Endothelial cell (in vitro differentiated cells): ENCODE results near the gene COL5A1. TPM values are rescaled to one million over a fixed set of nuclear protein-coding genes. Genes with fewer than 3 reads are reported as not detected.

ENCODE experiments used
- DNase-seq: peaks from one replicate; pipeline ENCODE4 v3.0.0; 2021; ENCODE audit warnings: low spot score
- H3K27ac Mint-ChIP-seq: one replicate; pipeline ENCODE4 v1.8.0; 2021; ENCODE audit warnings: mixed read lengths, inconsistent platforms; ENCODE audit not compliant: unreplicated experiment
- H3K27me3 Mint-ChIP-seq: one replicate; pipeline ENCODE4 v1.8.0; 2021; ENCODE audit warnings: mild to moderate bottlenecking, moderate library complexity, mixed read lengths, inconsistent platforms; ENCODE audit not compliant: unreplicated experiment
- H3K36me3 Mint-ChIP-seq: one replicate; pipeline ENCODE4 v1.8.0; 2021; ENCODE audit warnings: mild to moderate bottlenecking, low read depth, mixed read lengths, inconsistent platforms; ENCODE audit not compliant: unreplicated experiment
- H3K4me1 Mint-ChIP-seq: one replicate; pipeline ENCODE4 v1.8.0; 2021; ENCODE audit warnings: mild to moderate bottlenecking, mixed read lengths, inconsistent platforms; ENCODE audit not compliant: unreplicated experiment
- H3K4me3 Mint-ChIP-seq: one replicate; pipeline ENCODE4 v1.8.0; 2021; ENCODE audit warnings: mild to moderate bottlenecking, mixed read lengths, inconsistent platforms; ENCODE audit not compliant: unreplicated experiment
- H3K9me3 Mint-ChIP-seq: one replicate; pipeline ENCODE4 v1.8.0; 2021; ENCODE audit warnings: mixed read lengths, inconsistent platforms; ENCODE audit not compliant: unreplicated experiment
- CTCF ChIP-seq: fragments of 200-600 bp; sonication (generic); IDR thresholded peaks from one replicate; pipeline ENCODE4 v1.5.0; 2021; ENCODE audit warnings: antibody characterized with exemption; ENCODE audit not compliant: unreplicated experiment
- total RNA-seq: library from RNA; stranded (reverse); fragmentation: NEBNext Ultra II Directional; extraction: Animal tissue kit (Norgen Biotek cat#: 25700); gene quantifications from one replicate; pipeline ENCODE4 v1.2.1, GENCODE V29; 2021; ENCODE audit not compliant: unreplicated experiment

COL5A1 gene
- total RNA-seq, 1 donor from 2014 or later = 24.3 TPM

DNA sequence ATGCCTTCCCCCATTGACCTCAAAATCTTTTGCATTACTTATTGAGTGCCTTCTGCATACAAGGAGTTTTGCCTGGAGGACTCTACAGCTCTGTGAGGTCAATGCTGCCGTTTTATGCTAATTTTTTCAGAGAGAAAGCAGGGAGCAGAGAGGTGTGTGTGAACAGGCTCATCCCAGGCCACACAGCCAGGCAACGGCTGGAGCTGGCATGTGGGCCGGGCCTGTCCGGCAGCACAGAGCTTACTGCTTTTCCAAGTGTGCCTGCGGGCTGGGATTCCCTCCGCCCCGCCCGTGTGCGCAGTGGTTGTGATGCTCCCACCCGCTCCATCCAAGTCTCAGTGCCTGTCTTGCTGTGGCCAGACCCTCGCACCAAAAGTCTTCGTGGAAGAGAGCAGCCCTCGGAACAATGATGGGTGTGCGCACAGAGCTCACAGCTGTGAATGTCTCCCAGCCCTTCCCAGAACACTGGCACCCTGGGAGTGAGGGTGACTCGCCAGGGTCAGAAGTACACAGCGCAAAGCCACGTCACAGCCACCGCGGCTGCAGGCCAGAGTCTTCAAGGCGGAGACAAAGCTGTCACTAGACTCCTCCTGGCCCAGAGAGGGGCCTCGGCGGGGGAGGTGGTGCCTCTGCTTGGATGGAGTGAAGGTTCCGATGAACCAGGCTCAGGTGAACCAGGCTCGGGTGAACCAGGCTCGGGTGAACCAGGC is 82.8 kb downstream of the COL5A1 start:
- TF ChIP-seq CTCF = no peak
- Mint-ChIP-seq H3K4me3 (no peak overlapping the region), H3K27ac (no peak overlapping the region), H3K9me3 (no peaks in the 10 kb centered on the region), H3K36me3 (no peaks in the 10 kb centered on the region), H3K4me1 (peaks cover 4% of the 10 kb centered on the region), H3K27me3 (peaks cover 4% of the 10 kb centered on the region)
- no peak for DNase-seq

DNA sequence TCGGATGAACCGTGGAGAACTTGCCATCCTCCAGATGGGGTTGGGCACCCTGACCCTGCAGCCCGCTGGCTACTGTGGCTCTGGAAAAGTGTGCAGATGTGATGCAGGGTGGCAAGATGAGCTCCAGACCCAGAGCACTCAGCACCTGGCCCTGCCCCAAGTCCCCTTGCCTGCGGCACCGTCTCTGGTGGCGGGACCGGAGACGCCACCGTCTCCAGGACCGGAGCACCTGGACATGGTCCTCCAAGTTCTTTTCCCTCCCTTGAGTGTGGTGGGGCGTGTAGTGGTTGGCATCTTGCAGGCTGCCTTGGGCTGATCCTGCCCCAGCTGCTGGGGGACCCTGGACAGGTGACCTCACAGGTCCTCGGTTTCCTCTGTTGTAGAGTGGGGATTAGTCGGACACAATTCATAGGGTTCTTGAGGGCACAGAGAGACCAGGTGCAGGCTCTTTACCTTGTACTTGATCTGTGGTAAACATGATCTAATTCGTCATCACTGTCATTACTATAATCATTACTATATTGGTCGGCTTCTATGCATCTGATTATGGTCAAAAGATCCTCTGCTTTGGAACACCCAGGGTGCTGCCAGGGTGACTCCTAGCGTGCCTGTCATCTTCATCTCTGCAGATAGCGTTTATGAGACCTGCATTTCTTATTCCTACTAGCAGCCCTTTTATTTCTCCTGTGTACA is 83.5 kb downstream of the COL5A1 start:
- peaks cover 4% of the 10 kb centered on the region for H3K4me1 Mint-ChIP-seq
- no peaks in the 10 kb centered on the region for H3K9me3 Mint-ChIP-seq
- no peak for DNase-seq

GRCh38 chr9:134725605-134725940 is 84.0 kb downstream of the COL5A1 start:
- peaks cover 5% of the 10 kb centered on the region for H3K27me3 Mint-ChIP-seq
- no peak overlapping the region for H3K4me3 Mint-ChIP-seq
- DNase-seq = no peak
- TF ChIP-seq CTCF = no peak
- H3K9me3 Mint-ChIP-seq = no peaks in the 10 kb centered on the region
- H3K36me3 Mint-ChIP-seq = peaks cover under 1% of the 10 kb centered on the region
- H3K4me1 Mint-ChIP-seq = peaks cover 4% of the 10 kb centered on the region
- no peak overlapping the region for H3K27ac Mint-ChIP-seq

More for the DNA sequence above, 83.5 kb downstream of the COL5A1 start:
- no peak overlapping the region for H3K27ac Mint-ChIP-seq
- no peak for TF ChIP-seq CTCF
- no peaks in the 10 kb centered on the region for H3K36me3 Mint-ChIP-seq
- no peak overlapping the region for H3K4me3 Mint-ChIP-seq
- H3K27me3 Mint-ChIP-seq = peaks cover 4% of the 10 kb centered on the region

DNA sequence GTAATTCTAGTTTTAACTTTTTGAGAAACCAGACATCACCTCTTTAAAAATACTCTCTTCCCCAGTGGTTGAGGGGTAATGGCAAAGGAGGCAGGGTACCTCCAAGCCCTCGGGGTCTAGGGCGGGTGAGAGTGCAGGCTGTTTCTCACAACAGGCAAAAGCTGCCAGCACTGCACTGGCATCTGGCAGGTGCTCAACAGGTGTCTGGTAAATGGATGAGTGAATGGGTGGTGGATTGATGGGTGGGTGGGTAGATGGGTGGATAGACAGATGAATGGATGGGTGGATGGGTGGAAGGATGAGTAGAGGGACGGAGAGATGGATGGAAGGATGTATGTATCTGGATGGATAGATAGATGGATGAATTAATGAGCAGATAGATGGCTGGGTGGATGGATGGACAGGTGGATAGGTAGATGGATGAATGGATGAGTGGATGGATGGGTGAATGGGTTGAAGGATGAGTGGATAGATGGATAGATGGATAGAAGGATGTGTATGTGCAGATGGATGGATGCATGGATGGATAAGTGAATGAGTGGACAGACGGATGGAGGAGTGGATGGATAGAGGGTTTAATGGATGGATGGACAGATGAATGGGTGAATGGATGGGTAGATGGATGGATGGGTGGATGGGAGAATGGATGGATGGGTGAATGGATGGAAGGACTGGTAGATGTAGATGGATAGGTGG is 84.6 kb downstream of the COL5A1 start:
- H3K27me3 Mint-ChIP-seq = peaks cover 5% of the 10 kb centered on the region
- peaks cover 4% of the 10 kb centered on the region for H3K4me1 Mint-ChIP-seq
- no peak overlapping the region for H3K27ac Mint-ChIP-seq
- no peak for TF ChIP-seq CTCF
- no peak overlapping the region for H3K4me3 Mint-ChIP-seq
- no peaks in the 10 kb centered on the region for H3K9me3 Mint-ChIP-seq
- no peak for DNase-seq
- peaks cover 4% of the 10 kb centered on the region for H3K36me3 Mint-ChIP-seq

DNA sequence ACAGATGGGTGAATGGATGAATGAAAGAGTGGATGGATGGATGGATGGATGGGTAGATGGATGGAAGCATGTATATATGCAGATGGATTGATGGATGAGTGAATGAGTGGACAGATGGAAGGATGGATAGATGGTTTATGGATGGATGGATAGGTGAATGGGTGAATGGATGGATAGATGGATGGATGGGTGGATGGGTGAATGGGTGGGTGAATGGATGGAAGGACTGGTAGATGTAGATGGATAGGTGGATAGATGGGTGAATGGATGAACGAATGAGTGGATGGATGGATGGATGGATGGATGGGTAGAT is 85.1 kb downstream of the COL5A1 start:
- no peak for TF ChIP-seq CTCF
- Mint-ChIP-seq H3K4me1 (peaks cover 4% of the 10 kb centered on the region), H3K27ac (no peak overlapping the region), H3K36me3 (peaks cover 5% of the 10 kb centered on the region), H3K4me3 (no peak overlapping the region), H3K27me3 (peaks cover 5% of the 10 kb centered on the region), H3K9me3 (no peaks in the 10 kb centered on the region)
- DNase-seq = no peak
